ENCODE data around the gene ZFP69.

GRCh38 chr1:40539338-40539737 is 62.2 kb downstream of the ZFP69 start:
- no peak for TF ChIP-seq ZNF274 (IDR thresholded peaks at IDR 0.05; ENCODE audit: low read depth, low read length)
- no peak for TF ChIP-seq YY1 (IDR thresholded peaks at IDR 0.05; ENCODE audit: insufficient read depth, insufficient read length)
- TF ChIP-seq SUZ12 (IDR thresholded peaks at IDR 0.05; ENCODE audit: extremely low read depth, insufficient read depth, insufficient read length), result no peak

Measured in NT2/D1 (cell line).